Measurements from ENCODE around the gene SLC29A4.
"Not testable (repeated sequence)": the region's sequence is repeated elsewhere in the genome, so short reads cannot be mapped to it uniquely, and the experiment has no call there.

The SLC29A4 gene, protein sequence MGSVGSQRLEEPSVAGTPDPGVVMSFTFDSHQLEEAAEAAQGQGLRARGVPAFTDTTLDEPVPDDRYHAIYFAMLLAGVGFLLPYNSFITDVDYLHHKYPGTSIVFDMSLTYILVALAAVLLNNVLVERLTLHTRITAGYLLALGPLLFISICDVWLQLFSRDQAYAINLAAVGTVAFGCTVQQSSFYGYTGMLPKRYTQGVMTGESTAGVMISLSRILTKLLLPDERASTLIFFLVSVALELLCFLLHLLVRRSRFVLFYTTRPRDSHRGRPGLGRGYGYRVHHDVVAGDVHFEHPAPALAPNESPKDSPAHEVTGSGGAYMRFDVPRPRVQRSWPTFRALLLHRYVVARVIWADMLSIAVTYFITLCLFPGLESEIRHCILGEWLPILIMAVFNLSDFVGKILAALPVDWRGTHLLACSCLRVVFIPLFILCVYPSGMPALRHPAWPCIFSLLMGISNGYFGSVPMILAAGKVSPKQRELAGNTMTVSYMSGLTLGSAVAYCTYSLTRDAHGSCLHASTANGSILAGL

GRCh38 chr7:5282543-5283316 lies at the start of gene SLC29A4:
TSS of gene SLC29A4 (plus strand) at chr7:5282943. CDS start at chr7:5287817, 4,874 bp downstream.
- DNase-seq, result no peak

- no peak for DNase-seq
These were observed 47.6 kb upstream of the SLC29A4 start for GRCh38 chr7:5234852-5235831.

DNA sequence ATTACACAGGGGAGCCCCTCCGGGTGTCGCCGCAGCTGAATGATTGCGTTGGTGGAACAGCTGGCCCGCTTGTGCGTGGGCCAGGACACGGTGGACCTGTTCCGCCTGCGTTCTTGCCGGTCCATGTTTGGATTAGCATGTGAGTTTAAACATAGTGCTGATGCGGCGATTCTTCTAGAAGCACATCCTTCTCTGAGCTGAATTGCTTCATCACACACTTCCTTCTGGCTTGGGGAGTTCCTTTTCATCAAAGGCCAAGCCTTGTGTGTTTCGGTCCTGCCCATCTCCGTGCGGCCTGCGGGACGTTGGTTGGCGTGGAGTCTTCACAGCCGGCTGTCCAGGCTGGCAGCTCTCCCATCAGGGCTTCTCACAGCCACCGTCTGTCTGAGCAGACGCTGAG lies 45.5 kb upstream of the SLC29A4 start:
- no peak for DNase-seq

DNA sequence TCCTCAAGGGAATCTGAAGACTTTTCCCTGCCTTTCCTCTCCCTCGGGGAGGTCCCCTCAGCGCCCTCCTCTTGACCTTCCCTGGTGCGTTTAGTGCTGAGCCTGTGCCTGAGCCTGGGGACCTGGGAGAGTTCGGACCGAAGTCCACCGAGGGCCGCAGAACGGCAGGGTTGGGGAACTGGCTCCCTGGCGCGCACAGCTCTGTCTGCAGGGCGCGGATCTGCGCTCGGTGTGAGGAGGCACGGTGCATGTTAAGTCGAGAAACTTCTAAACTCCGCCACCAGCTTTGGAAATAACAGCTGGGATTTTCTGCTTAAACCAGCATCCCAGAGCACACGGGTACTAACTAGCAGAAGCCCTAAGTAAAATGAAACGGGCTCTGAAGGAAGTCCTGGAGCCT lies 44.2 kb upstream of the SLC29A4 start:
- no peak for DNase-seq

DNA sequence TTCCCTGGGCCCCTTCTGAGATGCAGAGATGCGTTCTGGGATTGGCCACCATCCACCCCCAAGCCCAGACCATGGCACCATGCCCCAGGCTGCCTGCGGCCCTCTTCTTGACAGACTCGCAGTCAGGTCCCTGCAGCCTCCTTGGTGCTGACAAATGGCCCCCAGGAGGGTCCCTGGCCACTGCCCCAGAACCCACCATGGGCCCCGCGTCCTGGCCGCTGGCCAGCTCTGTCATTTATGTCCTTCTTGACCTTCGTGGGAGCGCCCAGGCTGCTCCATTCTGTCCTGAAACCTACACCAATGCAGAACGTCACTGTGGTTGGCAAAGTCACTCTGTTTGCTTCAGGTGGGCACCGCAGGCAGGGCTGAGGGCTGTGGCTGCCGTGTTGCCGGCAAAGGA lies 39.5 kb upstream of the SLC29A4 start:
- no peak for DNase-seq

GRCh38 chr7:5248201-5248885 lies 34.4 kb upstream of the SLC29A4 start:
- no peak for DNase-seq

- DNase-seq, result not testable (repeated sequence)
These were observed 32.0 kb upstream of the SLC29A4 start for GRCh38 chr7:5250787-5251186.

DNA sequence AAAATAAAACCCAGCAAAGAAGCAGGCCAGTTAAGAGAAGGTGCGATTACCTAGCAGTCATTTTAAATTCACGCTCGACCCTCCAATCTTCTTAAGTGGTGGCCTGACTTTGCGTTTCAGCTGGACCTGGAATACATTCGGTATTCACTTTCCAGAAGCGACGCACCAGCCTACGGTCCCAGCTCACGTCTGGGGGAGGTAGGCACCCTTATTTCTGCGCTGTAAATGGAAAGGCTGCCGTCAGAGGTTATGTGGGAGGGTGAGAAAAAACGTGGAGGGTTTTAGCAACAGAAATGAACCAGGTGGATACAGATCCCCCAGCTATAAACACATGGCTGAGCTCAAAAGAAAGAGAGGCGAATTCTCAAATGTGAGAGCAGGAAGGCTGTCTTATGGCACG lies 29.2 kb upstream of the SLC29A4 start:
- not testable (repeated sequence) for DNase-seq

DNA sequence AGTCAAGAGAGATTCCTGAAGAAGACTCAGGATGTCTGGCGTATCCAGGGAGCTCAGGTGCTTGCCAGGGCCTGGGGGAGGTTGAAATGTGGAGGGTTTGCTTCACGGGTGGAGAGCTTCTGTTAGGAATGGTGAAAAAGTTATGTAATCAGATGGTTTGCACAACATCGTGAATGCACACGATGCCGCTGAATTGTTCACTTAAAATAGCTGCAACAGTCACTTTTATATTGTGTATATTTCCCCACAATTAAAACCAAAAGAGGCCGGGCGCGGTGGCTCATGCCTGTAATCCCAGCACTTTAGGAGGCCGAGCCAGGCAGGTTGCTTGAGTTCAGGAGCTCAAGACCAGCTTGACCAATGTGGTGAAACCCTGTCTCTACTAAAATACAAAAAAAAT lies 28.4 kb upstream of the SLC29A4 start:
- not testable (repeated sequence) for DNase-seq

DNA sequence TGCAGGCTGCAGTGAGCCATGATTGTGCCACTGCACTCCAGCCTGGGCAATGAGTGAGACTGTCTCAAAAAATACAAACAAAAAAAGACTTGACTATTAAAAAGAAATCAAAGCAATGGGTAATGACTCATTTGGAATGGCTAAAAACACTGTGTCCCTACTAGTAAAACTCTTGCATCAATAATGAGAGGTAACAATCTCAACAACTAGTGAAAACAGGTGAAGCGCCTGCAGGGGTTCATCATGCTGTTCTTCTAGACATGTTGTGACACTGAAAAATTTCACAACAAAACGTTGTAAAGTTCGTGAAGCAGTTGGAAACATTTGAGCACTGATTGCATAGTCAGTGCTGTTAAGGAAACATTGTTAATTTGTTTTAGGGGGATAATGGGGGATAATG lies 26.9 kb upstream of the SLC29A4 start:
- DNase-seq, result no peak

DNA sequence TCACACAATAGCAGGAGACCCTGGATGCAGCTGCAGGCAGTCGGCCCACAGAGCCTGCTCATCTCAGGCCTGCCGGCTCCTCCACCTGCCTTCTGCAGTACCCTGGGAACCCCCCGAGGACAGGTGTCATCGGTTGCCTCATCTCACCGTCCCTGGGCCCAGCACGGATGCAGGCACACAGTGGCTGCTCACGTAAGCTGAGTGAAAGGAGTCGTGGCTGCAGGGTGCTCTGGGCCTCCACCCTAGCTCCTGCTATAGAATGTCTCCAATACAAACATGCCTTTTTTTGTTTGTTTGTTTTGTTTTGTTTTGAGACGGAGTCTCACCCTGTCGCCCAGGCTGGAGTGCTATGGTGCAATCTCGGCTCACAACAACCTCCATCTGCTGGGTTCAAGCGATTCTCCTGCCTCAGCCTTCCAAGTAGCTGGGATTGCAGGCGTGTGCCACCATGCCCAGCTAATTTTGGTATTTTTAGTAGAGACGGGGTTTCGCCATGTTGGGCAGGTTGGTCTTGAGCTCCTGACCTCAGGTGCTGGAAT lies 22.1 kb upstream of the SLC29A4 start:
- DNase-seq, result not testable (repeated sequence)

DNA sequence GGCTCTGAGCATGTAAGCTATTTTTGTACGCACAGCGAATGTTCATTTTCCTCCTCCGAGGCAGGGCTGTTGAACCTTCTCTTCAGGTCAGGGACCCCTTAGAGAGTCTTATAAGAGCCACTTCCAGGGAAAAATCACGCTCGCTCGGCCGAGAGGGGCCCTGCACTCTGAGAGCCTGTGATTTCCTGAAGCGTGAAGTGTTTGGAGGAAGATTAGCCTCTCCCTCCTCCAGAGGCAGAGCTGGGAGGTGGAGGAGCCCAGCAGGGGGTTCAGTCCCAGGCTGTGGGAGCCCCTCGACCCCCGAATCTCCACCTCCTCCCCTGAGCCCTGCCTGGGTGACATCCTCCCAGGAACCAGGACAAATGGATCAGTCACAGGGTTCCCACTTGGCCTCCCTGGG lies 19.7 kb upstream of the SLC29A4 start:
- not testable (repeated sequence) for DNase-seq

DNA sequence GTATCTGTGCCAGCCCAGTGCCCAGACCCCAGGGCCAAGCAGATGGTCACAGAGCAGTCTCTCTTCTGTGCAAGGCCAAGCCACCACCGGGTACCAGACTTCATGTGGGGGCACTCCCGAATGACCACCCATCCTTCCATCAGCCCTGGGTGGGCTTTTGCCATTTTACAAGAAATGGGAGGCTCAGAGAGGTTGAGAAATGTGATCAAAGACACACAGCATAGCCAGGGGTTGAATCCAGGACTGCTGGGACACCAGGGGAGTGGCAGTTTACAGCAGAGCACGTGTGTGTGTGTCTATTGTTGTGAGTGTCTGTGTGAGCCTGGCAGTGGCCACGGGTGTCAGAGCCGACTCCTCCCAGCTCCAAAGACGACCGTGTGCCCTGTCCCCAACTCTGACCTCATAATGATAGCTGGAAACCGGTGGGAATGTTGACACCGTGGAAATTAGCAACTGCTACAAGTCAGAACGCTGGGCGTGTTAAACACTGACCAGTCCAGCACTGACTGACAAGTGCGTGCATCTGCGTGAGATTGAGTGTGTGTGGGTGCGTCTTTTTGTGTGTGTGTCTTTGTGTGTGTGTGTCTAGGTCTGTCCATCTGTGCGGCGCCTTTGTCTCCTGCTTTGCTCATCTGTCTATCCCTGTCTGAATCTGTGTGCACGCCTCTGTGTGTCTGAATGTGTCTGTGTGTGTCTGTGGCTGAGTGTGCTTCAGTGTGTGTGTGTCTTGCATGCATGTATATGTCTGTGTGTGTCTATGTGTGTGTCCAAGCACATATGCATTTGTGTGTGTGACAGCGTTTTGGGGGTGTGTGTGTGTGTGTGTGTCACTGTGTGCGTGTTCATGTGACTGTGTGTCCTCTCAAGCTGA lies 17.2 kb upstream of the SLC29A4 start:
- no peak for DNase-seq

GRCh38 chr7:5266191-5267028 lies 16.3 kb upstream of the SLC29A4 start:
- DNase-seq, result no peak

- not testable (repeated sequence) for DNase-seq
These were observed 14.9 kb upstream of the SLC29A4 start for GRCh38 chr7:5267829-5268228.

DNA sequence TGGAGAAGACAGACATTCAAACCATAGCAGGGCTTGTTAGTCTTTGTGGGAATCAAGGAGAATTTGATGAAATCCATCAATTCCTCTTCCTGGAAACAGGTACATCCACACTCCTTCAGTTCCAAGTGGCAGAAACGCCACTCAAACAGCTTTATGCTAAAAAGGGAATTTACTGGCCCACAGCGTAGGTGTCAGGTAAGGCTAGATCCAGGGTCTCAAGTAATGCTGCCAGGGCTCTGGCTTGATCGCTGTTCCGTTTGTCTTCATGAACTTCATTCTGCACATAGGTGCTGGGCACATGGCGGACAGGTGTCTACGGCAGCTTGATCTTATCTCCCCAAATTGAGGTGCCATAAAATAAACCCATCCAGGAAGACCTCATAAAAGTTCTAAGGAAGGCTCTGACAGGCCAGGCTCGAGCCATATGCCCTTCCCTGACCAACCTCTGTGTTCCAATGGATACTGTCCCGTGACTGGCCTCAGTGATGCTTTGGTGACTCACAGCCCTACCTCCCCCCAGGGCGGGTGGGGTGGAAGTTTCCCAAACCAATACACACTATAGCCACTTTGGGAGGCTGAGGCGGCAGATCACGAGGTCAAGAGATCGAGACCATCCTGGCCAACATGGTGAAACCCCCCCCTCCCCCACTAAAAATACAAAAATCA lies 12.6 kb upstream of the SLC29A4 start:
- DNase-seq, result not testable (repeated sequence)

- DNase-seq, result no peak
These were observed 12.0 kb upstream of the SLC29A4 start for GRCh38 chr7:5270788-5271187.

DNA sequence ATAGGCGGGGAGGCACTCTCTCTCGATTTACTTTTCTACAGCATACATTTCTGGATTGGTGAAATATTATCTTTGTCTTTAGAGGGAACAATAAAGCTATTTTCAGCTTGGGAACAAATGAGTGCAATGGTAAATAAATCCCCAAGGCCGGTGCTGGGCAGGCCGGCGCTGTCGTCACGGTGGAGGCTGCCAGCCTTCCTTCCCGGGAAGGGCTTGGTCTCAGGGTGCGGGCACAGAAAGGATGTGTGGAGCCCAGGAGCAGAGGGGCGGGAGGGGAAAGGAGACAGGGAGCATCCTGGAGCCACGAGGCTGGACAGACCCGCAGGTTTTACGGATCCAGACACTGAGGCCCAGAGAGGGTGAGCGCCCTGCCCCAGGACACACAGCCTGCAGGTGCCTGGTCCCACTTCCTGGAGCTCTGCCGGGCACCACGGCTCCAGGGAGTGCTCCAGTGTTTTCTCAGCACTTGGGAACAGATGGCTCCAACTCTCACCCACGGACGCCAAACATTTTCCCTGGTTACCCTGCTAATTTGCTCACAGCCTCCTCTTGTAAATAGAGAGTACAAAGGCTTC lies 8.8 kb upstream of the SLC29A4 start:
- DNase-seq, result not testable (repeated sequence)

GRCh38 chr7:5274441-5274840 lies 8.3 kb upstream of the SLC29A4 start:
- DNase-seq, result no peak

Data from activated naive CD4-positive, alpha-beta T cell treated with anti-CD3 and anti-CD28 coated beads, Interleukin-2, amount 50 U/mL, for 16 hours (primary cell).